Fibroblast of pulmonary artery (primary cell): ENCODE measurements around the gene BAG1.

ENCODE experiments used
- DNase-seq: peaks from one replicate; pipeline ENCODE4 v3.0.0-alpha.2; 2010; ENCODE audit warnings: low read depth
- H3K4me3 ChIP-seq: replicated peaks from 2 replicates; pipeline ENCODE4 v1.5.1; 2011; ENCODE audit warnings: low read depth, mild to moderate bottlenecking, control low read depth, low read length, moderate library complexity
- TF ChIP-seq, protein P1 (sequence below): IDR thresholded peaks from 2 replicates; pipeline ENCODE4 v1.5.1; 2011; ENCODE audit warnings: mild to moderate bottlenecking, control low read depth, low read length, inconsistent platforms; ENCODE audit errors: missing control alignments

BAG1 gene

DNA sequence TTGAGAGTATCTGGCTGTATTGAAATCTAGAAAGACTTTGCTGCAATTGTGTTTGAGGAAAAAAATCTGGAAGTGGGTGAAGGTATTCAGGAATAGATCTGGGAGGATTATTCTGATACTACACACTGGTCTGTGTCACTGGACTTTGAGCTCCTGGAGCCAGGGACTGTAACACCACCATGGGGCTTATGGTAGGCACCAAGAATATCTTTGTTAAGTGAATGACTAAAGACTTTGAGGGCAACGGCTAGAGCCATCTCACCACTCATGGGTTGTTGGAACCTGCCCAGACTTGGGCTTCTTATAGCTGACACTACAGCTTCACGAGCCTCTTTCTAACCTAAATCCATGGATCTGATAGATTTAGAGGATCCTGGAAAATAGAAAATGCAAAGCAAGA is 36.0 kb upstream of the BAG1 start:
- TF ChIP-seq, protein P1, sequence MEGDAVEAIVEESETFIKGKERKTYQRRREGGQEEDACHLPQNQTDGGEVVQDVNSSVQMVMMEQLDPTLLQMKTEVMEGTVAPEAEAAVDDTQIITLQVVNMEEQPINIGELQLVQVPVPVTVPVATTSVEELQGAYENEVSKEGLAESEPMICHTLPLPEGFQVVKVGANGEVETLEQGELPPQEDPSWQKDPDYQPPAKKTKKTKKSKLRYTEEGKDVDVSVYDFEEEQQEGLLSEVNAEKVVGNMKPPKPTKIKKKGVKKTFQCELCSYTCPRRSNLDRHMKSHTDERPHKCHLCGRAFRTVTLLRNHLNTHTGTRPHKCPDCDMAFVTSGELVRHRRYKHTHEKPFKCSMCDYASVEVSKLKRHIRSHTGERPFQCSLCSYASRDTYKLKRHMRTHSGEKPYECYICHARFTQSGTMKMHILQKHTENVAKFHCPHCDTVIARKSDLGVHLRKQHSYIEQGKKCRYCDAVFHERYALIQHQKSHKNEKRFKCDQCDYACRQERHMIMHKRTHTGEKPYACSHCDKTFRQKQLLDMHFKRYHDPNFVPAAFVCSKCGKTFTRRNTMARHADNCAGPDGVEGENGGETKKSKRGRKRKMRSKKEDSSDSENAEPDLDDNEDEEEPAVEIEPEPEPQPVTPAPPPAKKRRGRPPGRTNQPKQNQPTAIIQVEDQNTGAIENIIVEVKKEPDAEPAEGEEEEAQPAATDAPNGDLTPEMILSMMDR = no peak
- DNase-seq = no peak
- no peak overlapping the region for H3K4me3 ChIP-seq

- no peak for DNase-seq
These were observed 32.9 kb upstream of the BAG1 start for GRCh38 chr9:33297432-33297831.

DNA sequence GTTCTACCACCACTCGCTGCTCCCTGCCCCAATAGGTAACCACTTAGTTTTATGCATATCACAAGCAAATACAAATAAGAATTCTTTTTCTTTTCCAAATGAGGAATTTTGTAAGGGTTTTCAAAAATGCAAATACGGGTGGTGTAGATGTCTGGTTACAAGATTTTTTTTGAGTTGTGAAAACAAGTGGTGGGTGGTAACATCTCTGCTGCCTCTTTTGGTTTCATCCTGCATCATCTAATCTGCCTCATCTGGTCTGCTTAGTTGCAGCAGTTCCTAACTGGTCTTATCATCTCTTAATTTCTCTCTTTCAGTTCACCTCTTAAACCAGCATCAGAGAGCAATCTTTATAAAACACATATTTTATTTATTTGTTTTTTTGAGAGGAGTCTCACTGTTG is 31.1 kb upstream of the BAG1 start:
- TF ChIP-seq, protein P1 = no peak
- no peak for DNase-seq

More at GRCh38 chr9:33297432-33297831, 32.9 kb upstream of the BAG1 start:
- H3K4me3 ChIP-seq = no peak overlapping the region
- TF ChIP-seq, protein P1 = no peak

GRCh38 chr9:33294670-33295432 is 30.3 kb upstream of the BAG1 start:
- no peak overlapping the region for H3K4me3 ChIP-seq
- TF ChIP-seq, protein P1 = no peak

More for the DNA sequence above, 31.1 kb upstream of the BAG1 start:
- no peak overlapping the region for H3K4me3 ChIP-seq

GRCh38 chr9:33293782-33294181 is 29.3 kb upstream of the BAG1 start:
- no peak for DNase-seq
- no peak overlapping the region for H3K4me3 ChIP-seq
- TF ChIP-seq, protein P1 = no peak

More at GRCh38 chr9:33294670-33295432, 30.3 kb upstream of the BAG1 start:
- no peak for DNase-seq

DNA sequence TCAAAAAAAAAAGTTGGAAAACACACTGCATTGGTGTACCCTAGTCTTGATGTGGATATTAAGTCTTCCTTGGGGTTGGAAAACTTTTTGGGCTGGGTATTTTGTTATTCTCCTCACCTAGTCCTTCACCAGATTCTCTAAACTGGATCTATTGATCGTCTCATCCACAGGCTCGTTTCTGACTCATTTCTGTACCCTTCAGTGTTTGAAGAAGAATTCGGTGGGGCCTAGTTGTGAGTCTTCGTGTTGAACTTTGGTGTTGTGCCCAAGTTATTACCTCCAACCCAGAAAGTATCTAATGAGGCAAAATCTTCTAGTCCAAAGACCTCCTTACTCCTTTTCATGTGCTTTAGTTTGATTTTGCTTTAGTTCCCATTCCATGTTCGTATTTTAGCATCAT is 27.4 kb upstream of the BAG1 start:
- H3K4me3 ChIP-seq = no peak overlapping the region
- DNase-seq = no peak
- TF ChIP-seq, protein P1 = no peak

- TF ChIP-seq, protein P1 = no peak
- H3K4me3 ChIP-seq = peak overlapping the region; percentile 69
- no peak for DNase-seq
These were observed 26.5 kb upstream of the BAG1 start for GRCh38 chr9:33291031-33291397.
